GM12875 (cell line): ENCODE data around the gene ATRNL1.

Source experiments
- H3K4me3 ChIP-seq: one replicate; pipeline ENCODE4 v1.5.1; 2011; ENCODE audit warnings: low read depth, low read length, control low read depth
- CTCF ChIP-seq: IDR thresholded peaks from 2 replicates; pipeline ENCODE4 v1.5.1; 2011; ENCODE audit warnings: low read depth, mild to moderate bottlenecking, control low read depth, inconsistent platforms, low read length, moderate library complexity, borderline replicate concordance; ENCODE audit not compliant: insufficient read depth

Gene ATRNL1

GRCh38 chr10:115918812-115919211 lies 825.6 kb downstream of the ATRNL1 start:
- no peak overlapping the region for H3K4me3 ChIP-seq
- no peak for TF ChIP-seq CTCF

GRCh38 chr10:115921795-115922194 lies 828.6 kb downstream of the ATRNL1 start:
- no peak overlapping the region for H3K4me3 ChIP-seq
- TF ChIP-seq CTCF: no peak

GRCh38 chr10:115931309-115931708 lies 838.1 kb downstream of the ATRNL1 start:
- no peak for TF ChIP-seq CTCF
- H3K4me3 ChIP-seq: no peak overlapping the region

- no peak for TF ChIP-seq CTCF
- no peak overlapping the region for H3K4me3 ChIP-seq
These were observed 838.9 kb downstream of the ATRNL1 start for GRCh38 chr10:115932099-115932498.

GRCh38 chr10:115933098-115933497 lies 839.9 kb downstream of the ATRNL1 start:
- TF ChIP-seq CTCF: no peak
- no peak overlapping the region for H3K4me3 ChIP-seq

GRCh38 chr10:115935731-115936130 lies 842.6 kb downstream of the ATRNL1 start:
- TF ChIP-seq CTCF: no peak

GRCh38 chr10:115936926-115937767 lies 844.0 kb downstream of the ATRNL1 start:
- no peak overlapping the region for H3K4me3 ChIP-seq
- no peak for TF ChIP-seq CTCF

More at GRCh38 chr10:115935731-115936130, 842.6 kb downstream of the ATRNL1 start:
- no peak overlapping the region for H3K4me3 ChIP-seq
